ENCODE data around the gene SPDYC. TPM values are rescaled to one million over a fixed set of nuclear protein-coding genes. Genes with fewer than 3 reads are reported as not detected.

The SPDYC gene
- total RNA-seq, 2 experiments from 2014 or later = not detected

GRCh38 chr11:65131895-65132237, 38.2 kb upstream of the SPDYC start:
- ChIA-PET POLR2A (interaction anchor here (0.6 to 6.1 kb wide), 10 partner anchors 10 to 63 kb away, joined by 3 to 47 read pairs (median 5); partner anchors contain the start of genes CAPN1, FAU, MRPL49 and TM7SF2), CTCF (ENCODE audit: unreplicated experiment) (interaction anchor here (0.9 kb wide), 1 partner anchor 283 kb away, joined by 5 read pairs; no protein-coding TSS in a partner anchor)
- no peaks in the 10 kb centered on the region for H3K9me2 ChIP-seq (ENCODE audit: insufficient read depth, low read length)
- peak overlapping the region; percentile 98 for H3K4me3 ChIP-seq (ENCODE audit: low read depth, low read length, poor library complexity, severe bottlenecking)
- DNase-seq (ENCODE audit: low spot score) = no peak
- H4K20me1 ChIP-seq (ENCODE audit: insufficient read depth, low read length) = no peaks in the 10 kb centered on the region
- peak overlapping the region; percentile 98 for H3K27ac ChIP-seq (ENCODE audit: low read depth, low read length, poor library complexity, severe bottlenecking)
- TF ChIP-seq CTCF (conservative IDR thresholded peaks at IDR 0.05; ENCODE audit: low read length) (no peak), EZH2phosphoT487 (IDR thresholded peaks at IDR 0.05; ENCODE audit: borderline replicate concordance, low read depth, low read length) (no peak)
- no peaks in the 10 kb centered on the region for H3K9me3 ChIP-seq (ENCODE audit: low read length)
- peaks cover 56% of the 10 kb centered on the region for H3K79me2 ChIP-seq (ENCODE audit: insufficient read depth, low read depth, low read length)
- no TSS peak for BruUV-seq (replicated peaks)
- H3K36me3 ChIP-seq (ENCODE audit: insufficient read depth, low read length) = peaks cover 71% of the 10 kb centered on the region
- intact Hi-C loops (cut with micrococcal nuclease; ENCODE audit: unreplicated experiment) = loop anchor here (1.0 to 5.0 kb wide), 5 partner anchors 10 to 280 kb away; partner anchors contain the start of genes CAPN1, FAU, MRPL49 and ZNHIT2
- H3K4me2 ChIP-seq (ENCODE audit: low read length) = peak overlapping the region; percentile 99
- H2AFZ ChIP-seq (ENCODE audit: low read length) = no peak overlapping the region
- H3K4me1 ChIP-seq (ENCODE audit: insufficient read depth, low read length, poor library complexity, severe bottlenecking) = peaks cover 59% of the 10 kb centered on the region

- H3K4me1 ChIP-seq (ENCODE audit: insufficient read depth, low read length, poor library complexity, severe bottlenecking) = peaks cover 56% of the 10 kb centered on the region
- CTCF ChIA-PET (ENCODE audit: unreplicated experiment) = interaction anchor here (0.9 kb wide), 1 partner anchor 283 kb away, joined by 5 read pairs; no protein-coding TSS in a partner anchor
- H2AFZ ChIP-seq (ENCODE audit: low read length) = no peak overlapping the region
- H3K27ac ChIP-seq (ENCODE audit: low read depth, low read length, poor library complexity, severe bottlenecking) = peak overlapping the region; percentile 98
- H3K9me2 ChIP-seq (ENCODE audit: insufficient read depth, low read length) = no peaks in the 10 kb centered on the region
- H3K9me3 ChIP-seq (ENCODE audit: low read length) = no peaks in the 10 kb centered on the region
- no peak for TF ChIP-seq EZH2phosphoT487 (IDR thresholded peaks at IDR 0.05; ENCODE audit: borderline replicate concordance, low read depth, low read length)
- no peak for TF ChIP-seq CTCF (conservative IDR thresholded peaks at IDR 0.05; ENCODE audit: low read length)
- H3K4me2 ChIP-seq (ENCODE audit: low read length) = peak overlapping the region; percentile 99
- H3K4me3 ChIP-seq (ENCODE audit: low read depth, low read length, poor library complexity, severe bottlenecking) = peak overlapping the region; percentile 98
- intact Hi-C loops (cut with micrococcal nuclease; ENCODE audit: unreplicated experiment) = loop anchor here (1.0 to 5.0 kb wide), 5 partner anchors 10 to 280 kb away; partner anchors contain the start of genes CAPN1, FAU, MRPL49 and ZNHIT2
- POLR2A ChIA-PET = interaction anchor here (0.6 to 6.1 kb wide), 10 partner anchors 11 to 62 kb away, joined by 3 to 47 read pairs (median 5); partner anchors contain the start of genes CAPN1, FAU, MRPL49 and TM7SF2
- no peaks in the 10 kb centered on the region for H4K20me1 ChIP-seq (ENCODE audit: insufficient read depth, low read length)
- peak; percentile 98 for DNase-seq (ENCODE audit: low spot score)
- no TSS peak for BruUV-seq (replicated peaks)
- H3K36me3 ChIP-seq (ENCODE audit: insufficient read depth, low read length) = peaks cover 66% of the 10 kb centered on the region
- H3K79me2 ChIP-seq (ENCODE audit: insufficient read depth, low read depth, low read length) = peaks cover 56% of the 10 kb centered on the region
Observed at GRCh38 chr11:65132238-65132987, 37.6 kb upstream of the SPDYC start.

All from OCI-LY7 (cell line).